Coronary artery (tissue), 2 donors: ENCODE results near the gene NIM1K.
"Not testable (repeated sequence)": the region's sequence is repeated elsewhere in the genome, so short reads cannot be mapped to it uniquely, and the experiment has no call there.

Experiments used
- DNase-seq: peaks from one replicate; pipeline ENCODE4 v3.0.0-alpha.2; 2017; ENCODE audit warnings: low spot score
- H3K27ac ChIP-seq, 2 donors: fragments of 200-600 bp; sonication (generic); one replicate each; pipeline ENCODE4 v1.5.1; 2016 to 2019
- H3K4me3 ChIP-seq: fragments of 200-600 bp; sonication (generic); 2 replicates; pipeline ENCODE4 v1.5.1; 2016; ENCODE audit warnings: mild to moderate bottlenecking, moderate library complexity
- CTCF ChIP-seq: fragments of 200-600 bp; sonication (generic); IDR thresholded peaks from one replicate; pipeline ENCODE4 v1.5.1; 2019; ENCODE audit warnings: antibody characterized with exemption

NIM1K gene

GRCh38 chr5:43301653-43302091, 109.6 kb downstream of the NIM1K start:
- DNase-seq = no peak
- Histone ChIP-seq H3K4me3 (no peak overlapping the region), H3K27ac (no peak overlapping the region)
- no peak for TF ChIP-seq CTCF

- no peak for TF ChIP-seq CTCF
- Histone ChIP-seq H3K27ac (no peak overlapping the region), H3K4me3 (no peak overlapping the region)
- no peak for DNase-seq
These were observed 110.5 kb downstream of the NIM1K start for GRCh38 chr5:43302481-43302880.

GRCh38 chr5:43303242-43303641, 111.2 kb downstream of the NIM1K start:
- no peak for TF ChIP-seq CTCF
- H3K27ac ChIP-seq = no peak overlapping the region
- H3K4me3 ChIP-seq = no peak overlapping the region
- no peak for DNase-seq

GRCh38 chr5:43304525-43304924, 112.5 kb downstream of the NIM1K start:
- no peak overlapping the region for H3K27ac ChIP-seq
- no peak overlapping the region for H3K4me3 ChIP-seq
- no peak for TF ChIP-seq CTCF
- DNase-seq = no peak

DNA sequence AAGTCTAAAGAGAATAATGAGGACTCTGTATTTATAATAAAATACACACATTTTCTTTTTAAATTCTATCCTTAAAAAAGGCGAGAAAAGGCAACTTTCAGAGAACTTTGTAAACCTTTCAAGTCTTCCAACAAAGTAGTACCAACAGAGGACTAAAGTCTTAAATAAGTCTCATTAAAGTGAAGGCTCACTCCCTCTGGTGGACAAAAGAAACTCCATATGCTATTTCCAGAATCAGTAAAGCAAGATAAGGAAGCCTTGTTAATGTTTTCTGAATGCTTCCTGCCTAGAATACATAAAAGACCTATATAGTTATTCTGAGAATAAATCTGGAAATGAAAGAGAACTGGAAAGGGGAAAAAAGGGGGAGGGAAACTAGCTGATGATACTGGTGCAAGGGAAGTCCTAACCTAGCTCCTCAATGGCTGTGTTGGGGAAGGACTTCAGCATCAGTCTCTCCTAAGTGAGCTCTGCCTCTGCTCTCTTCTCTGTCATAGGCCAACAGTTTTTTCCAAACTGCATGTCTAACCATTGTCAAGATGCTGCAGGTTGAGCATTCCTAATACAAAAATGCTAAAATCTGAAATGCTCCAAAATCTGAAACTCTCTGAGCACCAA, 114.0 kb downstream of the NIM1K start:
- DNase-seq = no peak
- no peak overlapping the region for H3K27ac ChIP-seq
- no peak overlapping the region for H3K4me3 ChIP-seq
- peak; percentile 31 for TF ChIP-seq CTCF

GRCh38 chr5:43306954-43307353, 114.9 kb downstream of the NIM1K start:
- not testable (repeated sequence) for H3K4me3 ChIP-seq, H3K27ac ChIP-seq, DNase-seq

GRCh38 chr5:43309122-43309521, 117.1 kb downstream of the NIM1K start:
- DNase-seq = no peak
- no peak overlapping the region for H3K27ac ChIP-seq
- no peak overlapping the region for H3K4me3 ChIP-seq
- TF ChIP-seq CTCF = no peak
